Measurements from ENCODE around the gene POLR2B. TPM values are rescaled to one million over a fixed set of nuclear protein-coding genes. Genes with fewer than 3 reads are reported as not detected.

Gene POLR2B
- polyA plus RNA-seq, 1 experiment, result 44.6 TPM

GRCh38 chr4:56940403-56940802, 38.3 kb upstream of the POLR2B start:
- POLR2A ChIA-PET, result no interaction called here
- CTCF ChIA-PET, result interaction anchor here (1.1 to 1.6 kb wide), 2 partner anchors 12 to 13 kb away, joined by 3 to 5 read pairs; no protein-coding TSS in a partner anchor
- TF ChIP-seq CTCF (IDR thresholded peaks at IDR 0.05; ENCODE audit: insufficient read depth, low read depth, low read length), result no peak

GRCh38 chr4:56940971-56941370, 37.7 kb upstream of the POLR2B start:
- Histone ChIP-seq H3K36me3 (ENCODE audit: control insufficient read depth, insufficient read depth, low read length) (no peaks in the 10 kb centered on the region; the same call in 1 of the 2 replicates), H3K4me3 (ENCODE audit: low read depth, low read length) (no peak overlapping the region), H3K27me3 (ENCODE audit: control insufficient read depth, insufficient read depth, low read length) (no peaks in the 10 kb centered on the region)
- no peak for TF ChIP-seq CTCF (IDR thresholded peaks at IDR 0.05; ENCODE audit: insufficient read depth, low read depth, low read length)
- POLR2A ChIA-PET, result no interaction called here
- DNase-seq (ENCODE audit: low read depth), result no peak
- CTCF ChIA-PET, result interaction anchor here (1.1 to 1.6 kb wide), 2 partner anchors 12 to 13 kb away, joined by 3 to 5 read pairs; no protein-coding TSS in a partner anchor

More at GRCh38 chr4:56940403-56940802, 38.3 kb upstream of the POLR2B start:
- no peaks in the 10 kb centered on the region; the same call in 1 of the 2 replicates for H3K36me3 ChIP-seq (ENCODE audit: control insufficient read depth, insufficient read depth, low read length)
- H3K4me3 ChIP-seq (ENCODE audit: low read depth, low read length), result no peak overlapping the region
- DNase-seq (ENCODE audit: low read depth), result no peak
- H3K27me3 ChIP-seq (ENCODE audit: control insufficient read depth, insufficient read depth, low read length), result no peaks in the 10 kb centered on the region

GRCh38 chr4:56941403-56941802, 37.3 kb upstream of the POLR2B start:
- Histone ChIP-seq H3K36me3 (ENCODE audit: control insufficient read depth, insufficient read depth, low read length) (no peaks in the 10 kb centered on the region; the same call in 1 of the 2 replicates), H3K4me3 (ENCODE audit: low read depth, low read length) (no peak overlapping the region), H3K27me3 (ENCODE audit: control insufficient read depth, insufficient read depth, low read length) (no peaks in the 10 kb centered on the region)
- ChIA-PET CTCF (interaction anchor here (1.1 to 1.6 kb wide), 2 partner anchors 12 to 13 kb away, joined by 3 to 5 read pairs; no protein-coding TSS in a partner anchor), POLR2A (no interaction called here)
- TF ChIP-seq CTCF (IDR thresholded peaks at IDR 0.05; ENCODE audit: insufficient read depth, low read depth, low read length), result no peak
- no peak for DNase-seq (ENCODE audit: low read depth)

- no peak for TF ChIP-seq CTCF (IDR thresholded peaks at IDR 0.05; ENCODE audit: insufficient read depth, low read depth, low read length)
- POLR2A ChIA-PET, result no interaction called here
- DNase-seq (ENCODE audit: low read depth), result no peak
- no peaks in the 10 kb centered on the region for H3K36me3 ChIP-seq (ENCODE audit: control insufficient read depth, insufficient read depth, low read length)
- H3K27me3 ChIP-seq (ENCODE audit: control insufficient read depth, insufficient read depth, low read length), result no peaks in the 10 kb centered on the region
- no peak overlapping the region for H3K4me3 ChIP-seq (ENCODE audit: low read depth, low read length)
- CTCF ChIA-PET, result interaction anchor here (1.1 to 1.2 kb wide), 2 partner anchors 10 to 13 kb away, joined by 3 read pairs; no protein-coding TSS in a partner anchor
Observed at GRCh38 chr4:56953680-56954520, 24.8 kb upstream of the POLR2B start.

- Histone ChIP-seq H3K36me3 (ENCODE audit: control insufficient read depth, insufficient read depth, low read length) (no peaks in the 10 kb centered on the region), H3K4me3 (ENCODE audit: low read depth, low read length) (no peak overlapping the region), H3K27me3 (ENCODE audit: control insufficient read depth, insufficient read depth, low read length) (no peaks in the 10 kb centered on the region)
- peak; percentile 68 for DNase-seq (ENCODE audit: low read depth)
- CTCF ChIA-PET, result interaction anchor here (1.4 kb wide), 1 partner anchor 10 kb away, joined by 3 read pairs; no protein-coding TSS in a partner anchor
- no peak for TF ChIP-seq CTCF (IDR thresholded peaks at IDR 0.05; ENCODE audit: insufficient read depth, low read depth, low read length)
- POLR2A ChIA-PET, result no interaction called here
Observed at GRCh38 chr4:56958111-56958517, 20.6 kb upstream of the POLR2B start.

All from BJ (cell line).